K562 (cell line): ENCODE measurements around the gene SIK3. TPM values are rescaled to one million over a fixed set of nuclear protein-coding genes. Genes with fewer than 3 reads are reported as not detected.

Experiments
- ARID1B ChIP-seq: fragments of 450-650 bp; IDR thresholded peaks from 2 replicates; pipeline ENCODE4 v1.6.1; 2016; ENCODE audit warnings: antibody characterized with exemption, mild to moderate bottlenecking, inconsistent platforms
- CAMTA2 ChIP-seq: fragments of 250-450 bp; sonication (Bioruptor Pico); conservative IDR thresholded peaks from 2 replicates; pipeline ENCODE4 v1.5.1; 2022
- ESRRA ChIP-seq: fragments of 450-650 bp; IDR thresholded peaks from 2 replicates; pipeline ENCODE4 v1.6.1; 2014; ENCODE audit warnings: low read depth, mild to moderate bottlenecking, moderate library complexity, borderline replicate concordance
- HDAC1 ChIP-seq, 2 experiments: fragments of 450-650 bp; IDR thresholded peaks; 2 replicates each; pipeline ENCODE4 v1.6.1; 2016 to 2017; ENCODE audit warnings: inconsistent platforms in 1 of 2, mild to moderate bottlenecking in 1 of 2, moderate library complexity in 1 of 2
- HDAC3 ChIP-seq: fragments of 450-650 bp; IDR thresholded peaks from 2 replicates; pipeline ENCODE4 v1.6.1; 2018; ENCODE audit warnings: borderline replicate concordance, mild to moderate bottlenecking, moderate library complexity; ENCODE audit not compliant: partially characterized antibody
- HNRNPK ChIP-seq: fragments of 200-400 bp; formaldehyde crosslinking; IDR thresholded peaks from one replicate; pipeline ENCODE4 v1.6.1; 2018; ENCODE audit warnings: mild to moderate bottlenecking, low read depth, low read length; ENCODE audit not compliant: poor library complexity, severe bottlenecking
- MTA3 ChIP-seq: fragments of 450-650 bp; formaldehyde crosslinking; IDR thresholded peaks from 2 replicates; pipeline ENCODE4 v1.6.1; 2017; ENCODE audit warnings: mild to moderate bottlenecking, borderline replicate concordance
- MXI1 ChIP-seq: IDR thresholded peaks from 2 replicates; pipeline ENCODE4 v1.6.1; 2011; ENCODE audit warnings: low read depth, mild to moderate bottlenecking, improper control_type of control experiment, low read length
- RCOR1 ChIP-seq, 2 experiments: IDR thresholded peaks; 2 replicates each; pipeline ENCODE4 v1.6.1; 2012; ENCODE audit warnings: low read depth in 2 of 2, low read length in 2 of 2, borderline replicate concordance in 1 of 2, improper control_type of control experiment in 1 of 2
- ZBTB17 ChIP-seq: fragments of 450-650 bp; formaldehyde crosslinking; IDR thresholded peaks from 2 replicates; pipeline ENCODE4 v1.4.0; 2020; ENCODE audit warnings: mild to moderate bottlenecking
- ZFP1 ChIP-seq: fragments of 450-650 bp; formaldehyde crosslinking; IDR thresholded peaks from 2 replicates; pipeline ENCODE4 v1.4.0; 2020; ENCODE audit warnings: mild to moderate bottlenecking, mixed read lengths
- ZNF146 ChIP-seq: IDR thresholded peaks from one replicate; pipeline ENCODE4 v1.6.1; 2018; ENCODE audit warnings: missing compliant biosample characterization; ENCODE audit not compliant: unreplicated experiment
- ZNF232 ChIP-seq: sonication (generic); formaldehyde crosslinking; IDR thresholded peaks from 2 replicates; pipeline ENCODE4 v1.8.0; 2022; ENCODE audit warnings: mild to moderate bottlenecking, missing genetic modification reagents
- ZNF263 ChIP-seq: sonication (generic); formaldehyde crosslinking; IDR thresholded peaks from 2 replicates; pipeline ENCODE4 v1.8.0; 2022; ENCODE audit warnings: mild to moderate bottlenecking, missing genetic modification reagents, borderline replicate concordance
- ZNF316 ChIP-seq: fragments of 450-650 bp; IDR thresholded peaks from 2 replicates; pipeline ENCODE4 v1.6.1; 2016
- polyA plus RNA-seq, 8 experiments: library from polyadenylated mRNA; depleted of rRNA in 4 of 8; stranded (reverse) in 5 of 8; unstranded in 3 of 8; fragments of >200 nt; fragmentation: Nextera tagmentation in 2 of 8; fragmentation: Illumina TruSeq in 1 of 8; extraction: Ambion mirVana in 2 of 8; extraction: Trizol in 1 of 8; gene quantifications; 2 replicates each; pipeline versions ENCODE4 v1.2.1 to v1.2.3, GENCODE V29; 2011 to 2014; ENCODE audit warnings: inconsistent platforms in 1 of 8, missing spikeins in 1 of 8
- total RNA-seq, 7 experiments: library from RNA; depleted of rRNA in 6 of 7; stranded (reverse); fragments of >200 nt in 6 of 7; fragmentation: Illumina TruSeq in 2 of 7; extraction: Trizol in 2 of 7; gene quantifications; 2 replicates each; pipeline versions ENCODE4 v1.2.1 to v1.2.3, GENCODE V29; 2011 to 2021; ENCODE audit warnings: low replicate concordance in 1 of 7
- TF ChIP-seq, protein P1 (sequence below): fragments of 450-650 bp; IDR thresholded peaks from 2 replicates; pipeline ENCODE4 v1.6.1; 2016
- TF ChIP-seq, protein P2 (sequence below): IDR thresholded peaks from 2 replicates; pipeline ENCODE4 v1.6.1; 2016; ENCODE audit warnings: missing genetic modification characterization, missing compliant biosample characterization
- TF ChIP-seq, protein P3 (sequence below): fragments of 450-650 bp; IDR thresholded peaks from 2 replicates; pipeline ENCODE4 v1.6.1; 2017; ENCODE audit warnings: antibody characterized with exemption
- TF ChIP-seq, protein P4 (sequence below), 2 experiments: IDR thresholded peaks in 1 of 2; conservative IDR thresholded peaks in 1 of 2; 2 replicates each; pipeline ENCODE4 v1.6.1; 2016; ENCODE audit warnings: low read depth in 2 of 2, mild to moderate bottlenecking in 1 of 2, missing compliant biosample characterization in 1 of 2, missing genetic modification characterization in 1 of 2, moderate library complexity in 1 of 2

Gene SIK3
- total and polyA plus RNA-seq, 9 of the 15 experiments (the other 6 are each of a cell fraction or from before 2014, with no cell fraction given), result 1.6 to 21.6 (median 8.0) TPM

DNA sequence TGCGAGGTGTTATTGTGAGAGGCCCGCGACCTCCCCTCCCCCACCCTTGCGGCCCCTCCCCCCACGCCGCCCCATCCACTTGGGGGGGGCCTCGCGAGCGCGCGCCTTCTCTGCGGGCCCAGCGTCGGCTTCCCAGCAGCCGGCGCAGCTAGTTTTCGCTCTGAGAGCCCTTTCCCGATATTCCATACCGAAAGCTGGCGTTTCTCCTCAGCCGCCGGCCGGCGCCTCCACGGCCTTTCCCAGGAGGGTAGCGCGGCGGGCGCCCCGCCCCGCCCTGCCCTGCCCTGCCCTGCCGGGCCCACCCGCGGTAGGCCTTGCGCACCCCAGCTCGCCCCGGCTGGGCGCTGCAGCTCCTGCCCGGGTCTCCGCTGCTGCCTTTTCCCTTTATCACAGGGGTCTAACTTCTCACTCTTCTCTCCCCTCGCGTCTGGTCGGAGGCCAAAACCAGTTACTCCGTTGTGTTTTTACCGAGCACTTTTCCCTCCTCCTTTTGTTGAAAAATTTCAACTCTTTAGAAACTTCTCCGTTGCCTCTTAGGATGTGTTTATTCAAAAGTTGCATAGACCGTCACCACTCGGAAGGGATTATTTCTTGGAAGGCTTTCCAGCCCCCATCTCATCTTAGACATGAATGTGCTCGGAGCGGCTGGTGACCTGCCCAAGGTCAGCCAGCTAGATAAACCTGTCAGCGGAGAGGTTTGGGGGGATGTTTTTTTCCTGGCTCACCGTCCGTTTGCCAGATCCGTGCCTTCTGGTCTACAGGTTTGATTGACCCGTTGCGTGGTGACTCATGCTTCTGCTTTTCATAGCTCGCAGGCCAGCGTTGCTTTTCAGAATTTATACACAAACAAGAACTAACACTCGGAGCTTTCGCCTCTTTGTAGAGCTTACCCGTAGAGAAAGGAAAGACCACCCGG is 46.5 kb upstream of the SIK3 start (continued):
- TF ChIP-seq HDAC3 (no peak), ZFP1 (CRISPR knock-in tag) (no peak), MTA3 (no peak), ZNF232 (CRISPR knock-in tag) (no peak; the same call in 1 of the 2 replicates), ARID1B (0 out of 2 replicates have a peak, but pooled peaks have one; percentile 45), ZNF263 (no peak), HNRNPK (no peak), RCOR1 (IDR thresholded peaks at IDR 0.05; ENCODE audit: borderline replicate concordance in 1 of 2, low read depth in 2 of 2, low read length in 2 of 2) (no peak), ESRRA (peak; percentile 50; the same call in 1 of the 2 replicates), MXI1 (peak; percentile 17; the same call in 1 of the 2 replicates), ZNF146 (CRISPR knock-in tag) (no peak), ZBTB17 (no peak), CAMTA2 (no peak), ZNF316 (no peak), HDAC1 (IDR thresholded peaks at IDR 0.05) (0 out of 4 replicates have a peak, but pooled peaks of 1 of the 2 experiments have one; percentile 33)
- TF ChIP-seq, protein P1, sequence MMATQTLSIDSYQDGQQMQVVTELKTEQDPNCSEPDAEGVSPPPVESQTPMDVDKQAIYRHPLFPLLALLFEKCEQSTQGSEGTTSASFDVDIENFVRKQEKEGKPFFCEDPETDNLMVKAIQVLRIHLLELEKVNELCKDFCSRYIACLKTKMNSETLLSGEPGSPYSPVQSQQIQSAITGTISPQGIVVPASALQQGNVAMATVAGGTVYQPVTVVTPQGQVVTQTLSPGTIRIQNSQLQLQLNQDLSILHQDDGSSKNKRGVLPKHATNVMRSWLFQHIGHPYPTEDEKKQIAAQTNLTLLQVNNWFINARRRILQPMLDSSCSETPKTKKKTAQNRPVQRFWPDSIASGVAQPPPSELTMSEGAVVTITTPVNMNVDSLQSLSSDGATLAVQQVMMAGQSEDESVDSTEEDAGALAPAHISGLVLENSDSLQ, result peak; percentile 90
- TF ChIP-seq, protein P2, sequence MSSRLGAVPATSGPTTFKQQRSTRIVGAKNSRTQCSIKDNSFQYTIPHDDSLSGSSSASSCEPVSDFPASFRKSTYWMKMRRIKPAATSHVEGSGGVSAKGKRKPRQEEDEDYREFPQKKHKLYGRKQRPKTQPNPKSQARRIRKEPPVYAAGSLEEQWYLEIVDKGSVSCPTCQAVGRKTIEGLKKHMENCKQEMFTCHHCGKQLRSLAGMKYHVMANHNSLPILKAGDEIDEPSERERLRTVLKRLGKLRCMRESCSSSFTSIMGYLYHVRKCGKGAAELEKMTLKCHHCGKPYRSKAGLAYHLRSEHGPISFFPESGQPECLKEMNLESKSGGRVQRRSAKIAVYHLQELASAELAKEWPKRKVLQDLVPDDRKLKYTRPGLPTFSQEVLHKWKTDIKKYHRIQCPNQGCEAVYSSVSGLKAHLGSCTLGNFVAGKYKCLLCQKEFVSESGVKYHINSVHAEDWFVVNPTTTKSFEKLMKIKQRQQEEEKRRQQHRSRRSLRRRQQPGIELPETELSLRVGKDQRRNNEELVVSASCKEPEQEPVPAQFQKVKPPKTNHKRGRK, result no peak
- TF ChIP-seq, protein P3, sequence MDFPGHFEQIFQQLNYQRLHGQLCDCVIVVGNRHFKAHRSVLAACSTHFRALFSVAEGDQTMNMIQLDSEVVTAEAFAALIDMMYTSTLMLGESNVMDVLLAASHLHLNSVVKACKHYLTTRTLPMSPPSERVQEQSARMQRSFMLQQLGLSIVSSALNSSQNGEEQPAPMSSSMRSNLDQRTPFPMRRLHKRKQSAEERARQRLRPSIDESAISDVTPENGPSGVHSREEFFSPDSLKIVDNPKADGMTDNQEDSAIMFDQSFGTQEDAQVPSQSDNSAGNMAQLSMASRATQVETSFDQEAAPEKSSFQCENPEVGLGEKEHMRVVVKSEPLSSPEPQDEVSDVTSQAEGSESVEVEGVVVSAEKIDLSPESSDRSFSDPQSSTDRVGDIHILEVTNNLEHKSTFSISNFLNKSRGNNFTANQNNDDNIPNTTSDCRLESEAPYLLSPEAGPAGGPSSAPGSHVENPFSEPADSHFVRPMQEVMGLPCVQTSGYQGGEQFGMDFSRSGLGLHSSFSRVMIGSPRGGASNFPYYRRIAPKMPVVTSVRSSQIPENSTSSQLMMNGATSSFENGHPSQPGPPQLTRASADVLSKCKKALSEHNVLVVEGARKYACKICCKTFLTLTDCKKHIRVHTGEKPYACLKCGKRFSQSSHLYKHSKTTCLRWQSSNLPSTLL, result no peak
- TF ChIP-seq, protein P4, sequence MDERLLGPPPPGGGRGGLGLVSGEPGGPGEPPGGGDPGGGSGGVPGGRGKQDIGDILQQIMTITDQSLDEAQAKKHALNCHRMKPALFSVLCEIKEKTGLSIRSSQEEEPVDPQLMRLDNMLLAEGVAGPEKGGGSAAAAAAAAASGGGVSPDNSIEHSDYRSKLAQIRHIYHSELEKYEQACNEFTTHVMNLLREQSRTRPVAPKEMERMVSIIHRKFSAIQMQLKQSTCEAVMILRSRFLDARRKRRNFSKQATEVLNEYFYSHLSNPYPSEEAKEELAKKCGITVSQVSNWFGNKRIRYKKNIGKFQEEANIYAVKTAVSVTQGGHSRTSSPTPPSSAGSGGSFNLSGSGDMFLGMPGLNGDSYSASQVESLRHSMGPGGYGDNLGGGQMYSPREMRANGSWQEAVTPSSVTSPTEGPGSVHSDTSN (CRISPR knock-in tag; IDR thresholded peaks at IDR 0.05; ENCODE audit: low read depth), result peak; percentile 58; the same call in 1 of the 2 replicates
- TF ChIP-seq, protein P4 (tag; conservative IDR thresholded peaks at IDR 0.05; ENCODE audit: low read depth), result no peak
